Mammary epithelial cell (primary cell): ENCODE results near the gene SRRD.

Experiments
- EZH2 ChIP-seq: IDR thresholded peaks from 2 replicates; pipeline ENCODE4 v1.6.1; 2012; ENCODE audit warnings: low read length, inconsistent platforms, borderline replicate concordance
- TF ChIP-seq, protein P1 (sequence below), 2 donors: IDR thresholded peaks in 1 of 2; conservative IDR thresholded peaks in 1 of 2; 2 replicates each; pipeline ENCODE4 v1.5.1; 2011 to 2012; ENCODE audit warnings: inconsistent platforms in 2 of 2, low read length in 2 of 2, mild to moderate bottlenecking in 2 of 2, control low read depth in 1 of 2, low read depth in 1 of 2; ENCODE audit not compliant: insufficient read depth in 1 of 2; ENCODE audit errors: extremely low read depth in 1 of 2

GRCh38 chr22:26436903-26437515, 46.7 kb upstream of the SRRD start:
- TF ChIP-seq, protein P1, sequence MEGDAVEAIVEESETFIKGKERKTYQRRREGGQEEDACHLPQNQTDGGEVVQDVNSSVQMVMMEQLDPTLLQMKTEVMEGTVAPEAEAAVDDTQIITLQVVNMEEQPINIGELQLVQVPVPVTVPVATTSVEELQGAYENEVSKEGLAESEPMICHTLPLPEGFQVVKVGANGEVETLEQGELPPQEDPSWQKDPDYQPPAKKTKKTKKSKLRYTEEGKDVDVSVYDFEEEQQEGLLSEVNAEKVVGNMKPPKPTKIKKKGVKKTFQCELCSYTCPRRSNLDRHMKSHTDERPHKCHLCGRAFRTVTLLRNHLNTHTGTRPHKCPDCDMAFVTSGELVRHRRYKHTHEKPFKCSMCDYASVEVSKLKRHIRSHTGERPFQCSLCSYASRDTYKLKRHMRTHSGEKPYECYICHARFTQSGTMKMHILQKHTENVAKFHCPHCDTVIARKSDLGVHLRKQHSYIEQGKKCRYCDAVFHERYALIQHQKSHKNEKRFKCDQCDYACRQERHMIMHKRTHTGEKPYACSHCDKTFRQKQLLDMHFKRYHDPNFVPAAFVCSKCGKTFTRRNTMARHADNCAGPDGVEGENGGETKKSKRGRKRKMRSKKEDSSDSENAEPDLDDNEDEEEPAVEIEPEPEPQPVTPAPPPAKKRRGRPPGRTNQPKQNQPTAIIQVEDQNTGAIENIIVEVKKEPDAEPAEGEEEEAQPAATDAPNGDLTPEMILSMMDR (conservative IDR thresholded peaks at IDR 0.05 in 1 of 2, IDR thresholded peaks at IDR 0.05 in 1 of 2; ENCODE audit: extremely low read depth in 1 of 2, insufficient read depth in 1 of 2, low read depth in 1 of 2, low read length in 2 of 2) = no peak
- no peak for TF ChIP-seq EZH2
